SU-DHL-6 (cell line): ENCODE results near the gene ROR1.

Source experiments
- H2AFZ ChIP-seq: fragments of 200-600 bp; sonication (generic); 2 replicates; pipeline ENCODE4 v1.6.1; 2014; ENCODE audit warnings: low read depth, mild to moderate bottlenecking, moderate library complexity, mixed read lengths, antibody characterized with exemption, low read length; ENCODE audit not compliant: severe bottlenecking
- H3F3A ChIP-seq: fragments of 200-600 bp; shearing (Covaris generic); 2 replicates; pipeline ENCODE4 v1.6.0; 2016; ENCODE audit warnings: antibody characterized with exemption, mild to moderate bottlenecking; ENCODE audit not compliant: insufficient read depth
- H3K27ac ChIP-seq: fragments of 200-600 bp; sonication (generic); 2 replicates; pipeline ENCODE4 v1.5.1; 2016; ENCODE audit warnings: low read depth, mild to moderate bottlenecking, low read length, moderate library complexity, mixed read lengths
- H3K27me3 ChIP-seq: fragments of 200-600 bp; sonication (generic), shearing (Covaris generic); 2 replicates; pipeline ENCODE4 v1.6.0; 2014; ENCODE audit warnings: mild to moderate bottlenecking, low read length
- H3K36me3 ChIP-seq: fragments of 200-600 bp; sonication (generic); 2 replicates; pipeline ENCODE4 v1.6.1; 2014; ENCODE audit warnings: mild to moderate bottlenecking, low read length, mixed read lengths
- H3K4me2 ChIP-seq: fragments of 300-600, 200-600 bp; shearing (Covaris generic), sonication (generic); 2 replicates; pipeline ENCODE4 v1.6.0; 2014; ENCODE audit warnings: low read length, low read depth, mild to moderate bottlenecking; ENCODE audit not compliant: poor library complexity, severe bottlenecking
- H3K4me3 ChIP-seq: fragments of 200-600 bp; sonication (generic); 2 replicates; pipeline ENCODE4 v1.5.1; 2014; ENCODE audit warnings: antibody characterized with exemption, low read length, mild to moderate bottlenecking, mixed read lengths; ENCODE audit not compliant: insufficient read depth, poor library complexity, severe bottlenecking
- H3K79me2 ChIP-seq: fragments of 200-600 bp; sonication (generic); 2 replicates; pipeline ENCODE4 v1.6.1; 2014; ENCODE audit warnings: mild to moderate bottlenecking, low read length, moderate library complexity; ENCODE audit not compliant: insufficient read depth
- H3K9ac ChIP-seq: fragments of 200-600 bp; sonication (generic); 2 replicates; pipeline ENCODE4 v1.7.0; 2014; ENCODE audit warnings: mild to moderate bottlenecking, low read length
- H3K9me2 ChIP-seq: fragments of 200-600 bp; sonication (generic); replicated peaks from 2 replicates; pipeline ENCODE4 v1.6.1; 2014; ENCODE audit warnings: low read length; ENCODE audit not compliant: insufficient read depth
- H3K9me3 ChIP-seq: fragments of 200-600 bp; sonication (generic); 2 replicates; pipeline ENCODE4 v1.6.1; 2014; ENCODE audit warnings: low read length, mixed read lengths; ENCODE audit not compliant: insufficient read depth
- H4K20me1 ChIP-seq: fragments of 200-600 bp; sonication (generic); 2 replicates; pipeline ENCODE4 v1.6.1; 2014; ENCODE audit warnings: low read depth, mild to moderate bottlenecking, antibody characterized with exemption, low read length, moderate library complexity, mixed read lengths
- CTCF ChIP-seq: fragments of 200-600 bp; sonication (generic); IDR thresholded peaks from one replicate; pipeline ENCODE4 v1.5.1; 2017; ENCODE audit warnings: antibody characterized with exemption, mild to moderate bottlenecking, low read length, moderate library complexity; ENCODE audit not compliant: insufficient read depth, poor library complexity, severe bottlenecking
- EZH2phosphoT487 ChIP-seq: fragments of 200-600 bp; sonication (generic), shearing (Covaris generic); conservative IDR thresholded peaks from 2 replicates; pipeline ENCODE4 v1.6.1; 2018; ENCODE audit warnings: mild to moderate bottlenecking, antibody characterized with exemption, low read length, moderate library complexity, mixed read lengths

Gene ROR1

GRCh38 chr1:64073705-64074104, 299.9 kb downstream of the ROR1 start:
- no peaks in the 10 kb centered on the region for H3F3A ChIP-seq
- H3K9ac ChIP-seq: no peak overlapping the region
- TF ChIP-seq CTCF (no peak), EZH2phosphoT487 (no peak)
- no peaks in the 10 kb centered on the region for H3K9me2 ChIP-seq
- no peak overlapping the region for H2AFZ ChIP-seq
- H3K4me2 ChIP-seq: no peak overlapping the region
- H4K20me1 ChIP-seq: no peaks in the 10 kb centered on the region
- no peaks in the 10 kb centered on the region for H3K9me3 ChIP-seq
- no peaks in the 10 kb centered on the region for H3K27me3 ChIP-seq
- H3K36me3 ChIP-seq: no peaks in the 10 kb centered on the region
- H3K79me2 ChIP-seq: no peaks in the 10 kb centered on the region
- no peak overlapping the region for H3K27ac ChIP-seq
- H3K4me3 ChIP-seq: no peak overlapping the region

DNA sequence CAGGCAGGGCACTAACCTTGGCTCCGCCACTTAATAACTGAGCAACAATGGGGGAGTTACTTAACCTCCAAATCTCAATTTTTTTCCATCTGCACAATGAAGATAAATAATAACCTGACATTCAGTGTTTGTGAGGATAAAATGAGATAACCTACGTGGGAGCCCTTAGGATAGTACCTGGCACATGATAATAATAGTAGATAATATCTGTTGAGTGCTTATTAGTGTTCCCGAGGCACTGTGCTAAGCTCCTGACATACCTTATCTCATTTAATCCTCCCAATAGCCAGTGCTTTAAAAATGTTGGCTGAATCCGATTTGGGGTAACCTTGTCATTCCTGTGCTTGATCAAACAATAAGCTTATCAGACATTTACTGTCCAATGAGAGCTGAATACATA, 300.9 kb downstream of the ROR1 start:
- H2AFZ ChIP-seq: no peak overlapping the region
- no peak overlapping the region for H3K9ac ChIP-seq
- no peaks in the 10 kb centered on the region for H3K9me3 ChIP-seq
- H3K27ac ChIP-seq: no peak overlapping the region
- no peaks in the 10 kb centered on the region for H3K27me3 ChIP-seq
- TF ChIP-seq EZH2phosphoT487 (no peak), CTCF (no peak)
- H3F3A ChIP-seq: no peaks in the 10 kb centered on the region
- H3K79me2 ChIP-seq: no peaks in the 10 kb centered on the region
- H3K4me2 ChIP-seq: no peak overlapping the region
- H4K20me1 ChIP-seq: no peaks in the 10 kb centered on the region
- no peak overlapping the region for H3K4me3 ChIP-seq
- no peaks in the 10 kb centered on the region for H3K36me3 ChIP-seq
- H3K9me2 ChIP-seq: no peaks in the 10 kb centered on the region

DNA sequence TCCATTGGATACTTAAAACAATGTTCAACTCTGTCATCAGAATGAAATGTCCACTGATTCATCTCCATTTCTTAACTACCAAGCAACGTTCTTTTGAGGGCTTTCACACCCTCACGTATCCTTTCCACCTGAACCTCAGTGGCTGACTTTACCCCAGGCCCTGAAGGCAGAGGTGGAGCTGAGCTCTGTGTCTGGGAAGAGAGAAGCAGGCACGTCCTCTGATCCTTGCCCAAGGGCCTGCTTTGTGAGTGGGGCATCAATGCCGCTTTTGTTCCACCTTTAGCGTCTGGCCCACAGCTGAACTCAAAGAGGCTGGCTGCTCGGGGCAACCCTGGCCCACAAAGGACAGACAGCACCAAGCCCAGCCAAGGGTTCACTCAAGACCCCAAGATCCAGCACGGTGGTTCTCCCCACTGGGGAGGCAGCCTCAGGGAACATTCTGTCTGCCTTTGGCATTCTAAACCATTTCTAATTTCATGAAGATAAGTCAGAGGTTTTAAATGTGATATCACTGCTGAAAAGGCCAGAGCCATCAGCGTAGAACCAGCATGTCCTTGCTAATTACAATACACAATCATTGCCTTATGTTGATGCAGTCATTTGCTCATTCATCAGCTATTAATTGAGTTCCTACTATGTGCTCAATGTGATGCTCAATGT, 303.6 kb downstream of the ROR1 start:
- Histone ChIP-seq H3K4me2 (no peak overlapping the region), H3K9me3 (no peaks in the 10 kb centered on the region), H3K36me3 (no peaks in the 10 kb centered on the region), H3K27ac (no peak overlapping the region), H3K9ac (no peak overlapping the region), H3K79me2 (no peaks in the 10 kb centered on the region), H2AFZ (no peak overlapping the region), H4K20me1 (no peaks in the 10 kb centered on the region), H3F3A (no peaks in the 10 kb centered on the region), H3K9me2 (no peaks in the 10 kb centered on the region), H3K4me3 (no peak overlapping the region), H3K27me3 (no peaks in the 10 kb centered on the region)
- no peak for TF ChIP-seq CTCF
- TF ChIP-seq EZH2phosphoT487: no peak
